Left lung (tissue), 10 donors: ENCODE results near the gene PCNX1. TPM values are rescaled to one million over a fixed set of nuclear protein-coding genes. Genes with fewer than 3 reads are reported as not detected.

Experiments used
- ATAC-seq: fragments of 200-7000 bp; cut with Tn5 transposase; one replicate; pipeline ENCODE4 v1.9.1; 2020; ENCODE audit warnings: moderate library complexity
- DNase-seq, 4 donors: peaks; one replicate each; pipeline ENCODE4 v3.0.0-alpha.2; 2013 to 2020
- H3K27ac ChIP-seq, 2 donors: fragments of 200-600 bp; sonication (generic) in 1 of 2; one replicate each; pipeline versions ENCODE4 v1.5.0 to v1.8.0; 2020 to 2021
- H3K27me3 ChIP-seq, 2 donors: fragments of 200-600 bp; sonication (generic) in 1 of 2; one replicate each; pipeline versions ENCODE4 v1.5.0 to v1.8.0; 2020 to 2021
- H3K36me3 ChIP-seq, 2 donors: fragments of 200-600 bp; sonication (generic) in 1 of 2; one replicate each; pipeline versions ENCODE4 v1.5.0 to v1.8.0; 2020 to 2021
- H3K4me1 ChIP-seq, 2 donors: fragments of 200-600 bp; one replicate each; pipeline ENCODE4 v1.8.0; 2021
- H3K4me3 ChIP-seq, 2 donors: fragments of 200-600 bp; sonication (generic) in 1 of 2; one replicate each; pipeline versions ENCODE4 v1.5.0 to v1.8.0; 2020 to 2021; ENCODE audit warnings: mild to moderate bottlenecking in 1 of 2
- H3K9me3 ChIP-seq, 2 donors: fragments of 200-600 bp; sonication (generic) in 1 of 2; one replicate each; pipeline versions ENCODE4 v1.5.0 to v1.8.0; 2020 to 2021
- intact Hi-C, 2 donors: fragments of 100-400 bp; cut with DNase I; formaldehyde crosslinking; loops; one replicate each; pipeline versions ENCODE4 v1.11.2 to v1.14.2; 2022
- polyA plus RNA-seq, 6 donors: library from polyadenylated mRNA; unstranded; fragments of 120-200 nt; gene quantifications; one replicate each; pipeline ENCODE4 v1.2.1, GENCODE V29; 2013; ENCODE audit not compliant: insufficient read length in 6 of 6
- total RNA-seq, 2 donors: library from RNA; stranded (reverse); fragmentation: NEBNext Ultra II Directional; extraction: Animal tissue kit (Norgen Biotek cat#: 25700); gene quantifications; one replicate each; pipeline ENCODE4 v1.2.1, GENCODE V29; 2021
- TF ChIP-seq, protein P1 (sequence below), 2 donors: fragments of 200-600 bp; sonication (generic) in 1 of 2; IDR thresholded peaks; one replicate each; pipeline versions ENCODE4 v1.5.0 to v1.8.0; 2021; ENCODE audit warnings: antibody characterized with exemption in 2 of 2
- donor health status: DM: no; HTN: yes; CAD: no.
- donor health status: DM: no; HTN: no; CAD: no.

PCNX1 gene
- total and polyA plus RNA-seq, 8 donors = 36.9 to 65.8 (median 49.6) TPM

DNA sequence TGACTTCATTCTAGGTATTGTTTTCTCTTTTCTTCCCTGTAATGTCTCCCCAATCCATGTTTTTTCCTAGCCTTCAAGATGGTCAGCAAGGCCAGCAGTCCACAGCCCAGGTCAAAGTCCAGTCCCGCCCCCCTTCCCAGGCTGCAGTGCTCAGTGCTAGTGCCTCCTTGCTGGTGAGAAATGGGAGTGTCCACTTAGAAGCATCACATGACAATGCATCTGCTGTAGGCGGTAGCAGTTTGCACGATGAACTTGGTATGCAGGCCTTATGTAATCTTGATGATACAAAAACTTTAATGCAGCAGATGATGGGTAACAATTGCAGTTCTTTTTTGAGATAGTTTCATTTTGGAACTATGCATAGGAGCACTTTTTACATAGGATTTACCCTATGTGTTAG is 88.4 kb downstream of the PCNX1 start:
- H3K4me3 ChIP-seq = no peak overlapping the region
- intact Hi-C loops = no loop called here
- H3K27me3 ChIP-seq = no peaks in the 10 kb centered on the region
- DNase-seq = peak in 1 of 4 donors; percentile 45
- H3K36me3 ChIP-seq = peaks cover 0 to 26% of the 10 kb centered on the region in 2 donors
- H3K4me1 ChIP-seq = peaks cover 0 to 25% of the 10 kb centered on the region in 2 donors
- no peak for ATAC-seq
- TF ChIP-seq, protein P1, sequence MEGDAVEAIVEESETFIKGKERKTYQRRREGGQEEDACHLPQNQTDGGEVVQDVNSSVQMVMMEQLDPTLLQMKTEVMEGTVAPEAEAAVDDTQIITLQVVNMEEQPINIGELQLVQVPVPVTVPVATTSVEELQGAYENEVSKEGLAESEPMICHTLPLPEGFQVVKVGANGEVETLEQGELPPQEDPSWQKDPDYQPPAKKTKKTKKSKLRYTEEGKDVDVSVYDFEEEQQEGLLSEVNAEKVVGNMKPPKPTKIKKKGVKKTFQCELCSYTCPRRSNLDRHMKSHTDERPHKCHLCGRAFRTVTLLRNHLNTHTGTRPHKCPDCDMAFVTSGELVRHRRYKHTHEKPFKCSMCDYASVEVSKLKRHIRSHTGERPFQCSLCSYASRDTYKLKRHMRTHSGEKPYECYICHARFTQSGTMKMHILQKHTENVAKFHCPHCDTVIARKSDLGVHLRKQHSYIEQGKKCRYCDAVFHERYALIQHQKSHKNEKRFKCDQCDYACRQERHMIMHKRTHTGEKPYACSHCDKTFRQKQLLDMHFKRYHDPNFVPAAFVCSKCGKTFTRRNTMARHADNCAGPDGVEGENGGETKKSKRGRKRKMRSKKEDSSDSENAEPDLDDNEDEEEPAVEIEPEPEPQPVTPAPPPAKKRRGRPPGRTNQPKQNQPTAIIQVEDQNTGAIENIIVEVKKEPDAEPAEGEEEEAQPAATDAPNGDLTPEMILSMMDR (IDR thresholded peaks at IDR 0.05) = no peak
- H3K27ac ChIP-seq = no peak overlapping the region
- no peaks in the 10 kb centered on the region for H3K9me3 ChIP-seq

DNA sequence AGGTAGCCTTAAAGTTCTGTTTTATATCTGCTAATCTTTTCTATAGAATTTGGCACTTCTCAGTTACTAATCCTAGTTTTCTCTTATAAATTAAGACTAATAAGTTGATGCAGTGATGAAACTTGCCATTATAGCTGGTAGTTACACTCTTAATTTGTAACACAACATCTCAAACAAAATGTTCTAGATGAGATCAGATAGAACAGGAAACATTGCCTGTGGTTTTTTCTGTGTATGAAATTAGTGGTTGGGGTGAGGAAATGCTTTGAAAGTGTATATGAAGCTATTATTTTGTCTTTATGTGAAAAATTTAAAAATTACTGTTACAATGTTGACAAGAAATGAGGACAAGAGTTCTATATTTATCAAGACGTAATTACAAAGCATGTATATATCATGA is 91.9 kb downstream of the PCNX1 start:
- Histone ChIP-seq H3K27me3 (no peaks in the 10 kb centered on the region), H3K4me3 (no peak overlapping the region), H3K9me3 (no peaks in the 10 kb centered on the region), H3K36me3 (peaks cover 0 to 22% of the 10 kb centered on the region in 2 donors), H3K27ac (peak overlapping the region in 1 of 2 donors; percentile 46), H3K4me1 (peaks cover 0 to 27% of the 10 kb centered on the region in 2 donors)
- DNase-seq (no peak), ATAC-seq (no peak)
- TF ChIP-seq, protein P1 (IDR thresholded peaks at IDR 0.05) = no peak
- intact Hi-C loops = no loop called here

DNA sequence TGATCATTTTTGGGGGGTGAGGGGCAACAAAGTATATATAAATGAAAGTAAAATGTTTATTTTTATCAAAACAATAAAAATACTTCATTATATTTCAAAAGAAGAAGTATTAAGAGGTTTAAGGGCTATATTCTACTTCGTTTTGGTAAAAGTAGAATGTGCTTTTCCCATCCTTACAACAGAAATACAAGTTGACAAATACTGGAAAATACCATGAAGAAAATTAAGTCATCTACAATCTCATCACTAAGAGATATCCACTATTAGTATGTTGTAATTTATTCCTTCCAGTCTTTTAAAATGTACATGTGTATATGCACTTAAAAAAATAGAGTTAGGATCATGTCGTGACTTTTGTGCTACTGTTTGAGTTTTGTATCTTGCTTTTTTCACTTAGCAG is 92.8 kb downstream of the PCNX1 start:
- H3K4me3 ChIP-seq = no peak overlapping the region
- TF ChIP-seq, protein P1 (IDR thresholded peaks at IDR 0.05) = no peak
- DNase-seq (no peak), ATAC-seq (no peak)
- intact Hi-C loops = no loop called here
- H3K27me3 ChIP-seq = no peaks in the 10 kb centered on the region
- H3K36me3 ChIP-seq = peaks cover 0 to 26% of the 10 kb centered on the region in 2 donors
- H3K4me1 ChIP-seq = peaks cover 0 to 27% of the 10 kb centered on the region in 2 donors
- peak overlapping the region in 1 of 2 donors; percentile 46 for H3K27ac ChIP-seq
- H3K9me3 ChIP-seq = no peaks in the 10 kb centered on the region

DNA sequence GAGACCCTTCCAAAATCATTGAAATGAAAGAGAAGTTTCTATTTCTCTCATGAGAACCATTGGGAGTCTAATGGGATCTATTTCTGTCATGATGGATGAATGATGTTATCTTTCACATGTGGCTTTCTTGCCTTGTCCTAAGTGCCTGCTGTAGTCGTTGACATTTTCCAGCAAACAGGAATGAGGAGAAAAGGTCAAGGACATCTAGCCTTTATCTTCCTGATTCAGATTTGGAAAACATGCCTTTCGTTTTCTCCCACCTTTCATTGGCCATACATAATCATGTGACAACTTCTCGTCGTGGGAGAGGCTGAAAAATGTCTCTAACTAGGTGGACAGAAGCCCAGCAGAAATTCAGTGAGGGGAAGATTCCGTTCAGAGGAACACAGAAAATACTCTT is 94.5 kb downstream of the PCNX1 start:
- TF ChIP-seq, protein P1 (IDR thresholded peaks at IDR 0.05) = no peak
- no peak overlapping the region for H3K27ac ChIP-seq
- intact Hi-C loops = no loop called here
- peaks cover 0 to 13% of the 10 kb centered on the region in 2 donors for H3K36me3 ChIP-seq
- DNase-seq (no peak), ATAC-seq (no peak)
- H3K27me3 ChIP-seq = no peaks in the 10 kb centered on the region
- peaks cover 0 to 27% of the 10 kb centered on the region in 2 donors for H3K4me1 ChIP-seq
- H3K4me3 ChIP-seq = no peak overlapping the region
- H3K9me3 ChIP-seq = no peaks in the 10 kb centered on the region

DNA sequence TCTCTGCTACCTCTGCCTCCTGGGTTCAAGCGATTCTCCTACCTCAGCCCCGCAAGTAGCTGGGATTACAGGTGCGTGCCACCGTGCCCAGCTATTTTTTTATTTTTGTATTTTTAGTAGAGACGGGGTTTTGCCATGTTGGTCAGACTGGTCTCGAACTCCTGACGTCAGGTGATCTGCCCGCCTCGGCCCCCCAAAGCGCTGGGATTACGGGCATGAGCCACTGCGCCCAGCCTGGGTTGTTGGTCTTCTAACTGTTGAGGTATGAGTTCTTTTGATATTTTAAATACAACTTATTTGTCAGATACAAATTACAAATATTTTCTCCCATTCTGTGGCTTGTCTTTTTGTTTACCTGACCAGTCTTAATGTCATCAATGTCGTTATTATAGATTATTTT is 95.9 kb downstream of the PCNX1 start:
- no peaks in the 10 kb centered on the region for H3K27me3 ChIP-seq
- DNase-seq (peak in 1 of 4 donors; percentile 59), ATAC-seq (no peak)
- peaks cover 0 to 25% of the 10 kb centered on the region in 2 donors for H3K4me1 ChIP-seq
- H3K27ac ChIP-seq = no peak overlapping the region
- H3K4me3 ChIP-seq = no peak overlapping the region
- H3K9me3 ChIP-seq = no peaks in the 10 kb centered on the region
- TF ChIP-seq, protein P1 (IDR thresholded peaks at IDR 0.05) = no peak
- peaks cover 0 to 5% of the 10 kb centered on the region in 2 donors for H3K36me3 ChIP-seq
- intact Hi-C loops = no loop called here
